ENCODE data around the gene FBN1.

FBN1 gene

DNA sequence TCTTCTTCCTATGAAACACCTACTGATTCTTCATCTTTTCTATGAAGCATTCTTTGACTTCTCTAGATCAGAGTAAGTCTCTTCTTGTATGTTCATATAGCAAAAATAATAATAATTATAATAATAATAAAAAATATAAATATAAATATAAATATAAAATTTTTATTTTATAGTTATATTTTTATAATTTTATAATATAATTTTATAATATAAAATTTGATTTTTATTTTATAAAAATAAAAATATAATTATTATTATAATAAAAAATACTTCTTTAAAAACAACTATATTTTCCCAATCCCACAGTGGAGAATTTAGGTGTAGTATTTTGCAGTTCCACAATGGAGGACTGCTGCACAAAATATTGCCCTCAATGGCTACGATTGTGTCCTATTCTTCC lies 279.9 kb downstream of the FBN1 start:
- Histone ChIP-seq H3K9ac (ENCODE audit: insufficient read length, low read depth) (no peak overlapping the region), H3K4me3 (ENCODE audit: insufficient read length, low read depth) (no peak overlapping the region), H3K9me3 (ENCODE audit: insufficient read depth, low read length) (no peaks in the 10 kb centered on the region), H3K4me1 (ENCODE audit: insufficient read depth, insufficient read length) (no peaks in the 10 kb centered on the region), H3K36me3 (ENCODE audit: insufficient read depth, insufficient read length, low read length) (no peaks in the 10 kb centered on the region), H3K27me3 (ENCODE audit: insufficient read depth, insufficient read length) (no peaks in the 10 kb centered on the region)
- no peak for DNase-seq (ENCODE audit: low read depth, low spot score)
- TF ChIP-seq YY1 (IDR thresholded peaks at IDR 0.05; ENCODE audit: insufficient read depth, insufficient read length) = no peak
- TF ChIP-seq ZNF274 (IDR thresholded peaks at IDR 0.05; ENCODE audit: low read depth, low read length) = no peak
- no peak for TF ChIP-seq SUZ12 (IDR thresholded peaks at IDR 0.05; ENCODE audit: extremely low read depth, insufficient read depth, insufficient read length)

DNA sequence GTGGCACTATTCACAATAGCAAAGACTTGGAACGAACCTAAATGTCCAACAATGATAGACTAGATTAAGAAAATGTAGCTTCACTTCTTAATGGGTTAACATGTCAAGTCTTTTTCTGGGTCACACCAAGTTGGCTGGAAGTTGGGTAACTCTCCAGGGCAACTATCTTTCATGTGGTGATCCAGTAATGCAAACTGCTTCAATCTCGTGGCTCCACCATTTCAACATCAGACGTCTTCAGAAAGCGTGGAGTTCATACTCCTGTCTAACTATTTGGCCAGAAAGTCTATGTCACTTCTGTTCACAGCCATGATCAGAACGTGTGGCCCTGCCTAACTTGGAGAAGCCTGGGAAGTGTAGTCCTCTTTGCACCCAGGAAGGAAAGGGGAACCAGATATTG lies 282.0 kb downstream of the FBN1 start:
- H3K9me3 ChIP-seq (ENCODE audit: insufficient read depth, low read length) = no peaks in the 10 kb centered on the region
- no peaks in the 10 kb centered on the region for H3K4me1 ChIP-seq (ENCODE audit: insufficient read depth, insufficient read length)
- H3K27me3 ChIP-seq (ENCODE audit: insufficient read depth, insufficient read length) = no peaks in the 10 kb centered on the region
- no peak overlapping the region for H3K4me3 ChIP-seq (ENCODE audit: insufficient read length, low read depth)
- no peak for DNase-seq (ENCODE audit: low read depth, low spot score)
- H3K36me3 ChIP-seq (ENCODE audit: insufficient read depth, insufficient read length, low read length) = no peaks in the 10 kb centered on the region
- TF ChIP-seq SUZ12 (IDR thresholded peaks at IDR 0.05; ENCODE audit: extremely low read depth, insufficient read depth, insufficient read length) (no peak), YY1 (IDR thresholded peaks at IDR 0.05; ENCODE audit: insufficient read depth, insufficient read length) (no peak), ZNF274 (IDR thresholded peaks at IDR 0.05; ENCODE audit: low read depth, low read length) (no peak)
- no peak overlapping the region for H3K9ac ChIP-seq (ENCODE audit: insufficient read length, low read depth)

DNA sequence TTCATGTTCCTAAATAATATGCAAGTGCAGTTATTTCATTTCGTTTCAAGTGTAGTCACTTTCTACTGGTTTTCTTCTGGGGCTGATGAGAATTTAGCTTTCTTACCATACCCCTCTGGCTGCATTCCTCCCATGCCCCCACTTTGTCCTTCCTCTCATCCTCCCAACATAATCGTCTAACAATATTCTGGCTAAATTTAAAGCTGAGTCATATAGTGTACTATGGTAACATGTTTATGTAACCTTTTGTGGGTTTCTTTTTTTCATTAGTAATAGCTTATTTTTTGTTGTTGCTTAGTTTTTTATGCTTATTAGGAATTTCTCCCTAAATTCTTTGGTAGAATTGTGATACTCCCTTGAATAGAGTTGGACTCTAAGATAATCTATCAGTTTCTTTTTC lies 283.8 kb downstream of the FBN1 start:
- TF ChIP-seq YY1 (IDR thresholded peaks at IDR 0.05; ENCODE audit: insufficient read depth, insufficient read length) (no peak), ZNF274 (IDR thresholded peaks at IDR 0.05; ENCODE audit: low read depth, low read length) (no peak), SUZ12 (IDR thresholded peaks at IDR 0.05; ENCODE audit: extremely low read depth, insufficient read depth, insufficient read length) (no peak)
- H3K9ac ChIP-seq (ENCODE audit: insufficient read length, low read depth) = no peak overlapping the region
- H3K4me1 ChIP-seq (ENCODE audit: insufficient read depth, insufficient read length) = no peaks in the 10 kb centered on the region
- H3K4me3 ChIP-seq (ENCODE audit: insufficient read length, low read depth) = no peak overlapping the region
- H3K27me3 ChIP-seq (ENCODE audit: insufficient read depth, insufficient read length) = no peaks in the 10 kb centered on the region
- H3K36me3 ChIP-seq (ENCODE audit: insufficient read depth, insufficient read length, low read length) = no peaks in the 10 kb centered on the region
- DNase-seq (ENCODE audit: low read depth, low spot score) = no peak
- H3K9me3 ChIP-seq (ENCODE audit: insufficient read depth, low read length) = no peaks in the 10 kb centered on the region

GRCh38 chr15:48360841-48361240 lies 284.7 kb downstream of the FBN1 start:
- H3K36me3 ChIP-seq (ENCODE audit: insufficient read depth, insufficient read length, low read length) = no peaks in the 10 kb centered on the region
- DNase-seq (ENCODE audit: low read depth, low spot score) = no peak
- H3K9me3 ChIP-seq (ENCODE audit: insufficient read depth, low read length) = no peaks in the 10 kb centered on the region
- no peaks in the 10 kb centered on the region for H3K27me3 ChIP-seq (ENCODE audit: insufficient read depth, insufficient read length)
- TF ChIP-seq YY1 (IDR thresholded peaks at IDR 0.05; ENCODE audit: insufficient read depth, insufficient read length) = no peak
- no peak for TF ChIP-seq SUZ12 (IDR thresholded peaks at IDR 0.05; ENCODE audit: extremely low read depth, insufficient read depth, insufficient read length)
- TF ChIP-seq ZNF274 (IDR thresholded peaks at IDR 0.05; ENCODE audit: low read depth, low read length) = no peak
- no peak overlapping the region for H3K9ac ChIP-seq (ENCODE audit: insufficient read length, low read depth)
- no peaks in the 10 kb centered on the region for H3K4me1 ChIP-seq (ENCODE audit: insufficient read depth, insufficient read length)
- H3K4me3 ChIP-seq (ENCODE audit: insufficient read length, low read depth) = no peak overlapping the region
